Breast epithelium (tissue), 3 donors: ENCODE measurements around the gene CRACDL.

Experiments used
- POLR2A ChIP-seq: fragments of 450-650 bp; IDR thresholded peaks from one replicate; pipeline ENCODE4 v1.6.1; 2016; ENCODE audit warnings: antibody characterized with exemption, mild to moderate bottlenecking, moderate library complexity
- POLR2AphosphoS5 ChIP-seq, 3 donors: sonication (generic); formaldehyde crosslinking; IDR thresholded peaks; one replicate each; pipeline ENCODE4 v1.6.1; 2017; ENCODE audit warnings: antibody characterized with exemption in 3 of 3
- TF ChIP-seq, protein P1 (sequence below), 3 donors: fragments of 450-650 bp; IDR thresholded peaks; one replicate each; pipeline ENCODE4 v1.5.1; 2016 to 2017; ENCODE audit warnings: antibody characterized with exemption in 3 of 3, mild to moderate bottlenecking in 3 of 3, moderate library complexity in 3 of 3

DNA sequence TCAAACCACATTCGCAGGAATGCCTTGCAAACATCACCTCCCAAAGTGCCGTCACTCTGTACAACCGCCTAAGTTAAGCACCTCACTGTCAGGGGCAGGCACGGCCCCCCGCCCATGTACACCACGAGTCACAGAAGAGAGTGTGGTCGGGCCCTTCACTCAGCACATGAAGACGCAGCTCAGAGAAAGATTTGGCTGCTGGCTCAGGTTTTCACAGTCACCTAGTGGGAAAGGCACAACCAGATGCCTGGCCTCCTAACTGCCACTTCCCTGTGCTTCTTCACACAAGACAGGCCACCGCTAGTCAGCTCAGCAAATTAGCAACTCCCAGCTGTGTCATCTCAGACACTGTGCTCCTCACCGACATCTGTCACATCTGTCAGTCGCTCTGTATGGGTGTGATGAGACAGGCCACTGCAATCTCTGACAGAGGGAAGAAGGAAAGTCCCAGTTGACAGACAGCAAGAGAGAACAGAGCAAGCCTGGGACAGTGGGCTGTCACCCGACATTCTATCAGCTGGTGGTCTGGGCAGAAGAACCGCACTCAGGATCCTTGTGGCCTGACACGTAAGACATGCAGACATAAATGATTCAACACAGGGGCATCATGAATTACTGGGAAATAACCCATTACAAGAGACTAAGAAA is 60.8 kb downstream of the CRACDL start:
- TF ChIP-seq POLR2A = no peak
- TF ChIP-seq, protein P1, sequence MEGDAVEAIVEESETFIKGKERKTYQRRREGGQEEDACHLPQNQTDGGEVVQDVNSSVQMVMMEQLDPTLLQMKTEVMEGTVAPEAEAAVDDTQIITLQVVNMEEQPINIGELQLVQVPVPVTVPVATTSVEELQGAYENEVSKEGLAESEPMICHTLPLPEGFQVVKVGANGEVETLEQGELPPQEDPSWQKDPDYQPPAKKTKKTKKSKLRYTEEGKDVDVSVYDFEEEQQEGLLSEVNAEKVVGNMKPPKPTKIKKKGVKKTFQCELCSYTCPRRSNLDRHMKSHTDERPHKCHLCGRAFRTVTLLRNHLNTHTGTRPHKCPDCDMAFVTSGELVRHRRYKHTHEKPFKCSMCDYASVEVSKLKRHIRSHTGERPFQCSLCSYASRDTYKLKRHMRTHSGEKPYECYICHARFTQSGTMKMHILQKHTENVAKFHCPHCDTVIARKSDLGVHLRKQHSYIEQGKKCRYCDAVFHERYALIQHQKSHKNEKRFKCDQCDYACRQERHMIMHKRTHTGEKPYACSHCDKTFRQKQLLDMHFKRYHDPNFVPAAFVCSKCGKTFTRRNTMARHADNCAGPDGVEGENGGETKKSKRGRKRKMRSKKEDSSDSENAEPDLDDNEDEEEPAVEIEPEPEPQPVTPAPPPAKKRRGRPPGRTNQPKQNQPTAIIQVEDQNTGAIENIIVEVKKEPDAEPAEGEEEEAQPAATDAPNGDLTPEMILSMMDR (IDR thresholded peaks at IDR 0.05) = no peak
- TF ChIP-seq POLR2AphosphoS5 (IDR thresholded peaks at IDR 0.05) = no peak
